Activated CD8-positive, alpha-beta memory T cell treated with anti-CD3 and anti-CD28 coated beads, Interleukin-2, amount 50 U/mL, for 4 hours (primary cell): ENCODE data around the gene NSFL1C.
"Not testable (repeated sequence)": the region's sequence is repeated elsewhere in the genome, so short reads cannot be mapped to it uniquely, and the experiment has no call there.

Experiments used
- DNase-seq: peaks from one replicate; pipeline ENCODE4 v3.0.0-alpha.2; 2020

Gene NSFL1C

GRCh38 chr20:1423206-1423605 is 43.4 kb downstream of the NSFL1C start:
- no peak for DNase-seq

GRCh38 chr20:1422753-1423152 is 43.9 kb downstream of the NSFL1C start:
- no peak for DNase-seq

DNA sequence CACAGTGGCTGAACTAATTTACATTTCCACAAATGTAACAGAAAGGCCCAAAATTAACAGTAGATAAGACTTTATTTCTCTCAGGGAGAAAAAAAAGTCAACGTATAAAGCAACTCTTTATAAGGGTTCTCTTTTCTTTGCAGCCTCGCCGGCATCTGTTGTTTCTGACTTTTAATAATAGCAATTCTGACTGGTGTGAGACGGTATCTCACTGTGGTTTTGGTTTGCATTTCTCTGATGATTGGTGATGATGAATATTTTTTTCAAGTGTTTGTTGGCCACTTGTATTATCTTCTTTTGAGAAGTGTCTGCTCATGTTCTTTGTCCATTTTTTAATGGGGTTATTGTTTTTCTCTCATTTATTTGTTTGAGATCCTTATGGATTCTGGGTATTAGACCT is 46.6 kb downstream of the NSFL1C start:
- no peak for DNase-seq

DNA sequence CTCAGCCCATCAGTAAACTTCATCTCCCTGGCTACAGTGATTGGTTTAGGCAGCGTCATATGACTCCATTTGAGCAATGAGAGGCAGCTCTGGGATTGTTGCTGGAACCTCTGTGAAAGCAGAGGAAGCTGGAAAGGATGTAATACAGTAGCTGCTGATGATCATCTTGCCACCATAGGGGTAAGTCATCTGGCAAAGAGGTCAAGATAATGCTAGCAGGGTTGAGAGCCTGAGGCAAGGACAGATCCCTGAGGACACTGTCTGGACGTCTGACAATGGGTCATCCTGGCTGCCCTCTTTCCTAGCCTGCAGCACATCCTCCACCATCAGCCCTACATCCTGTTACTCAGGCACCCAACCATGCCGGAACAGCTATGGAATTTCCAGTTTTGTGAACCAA is 48.3 kb downstream of the NSFL1C start:
- no peak for DNase-seq

GRCh38 chr20:1417790-1418189 is 48.9 kb downstream of the NSFL1C start:
- DNase-seq, result no peak

- no peak for DNase-seq
Observed at GRCh38 chr20:1417273-1417672, 49.4 kb downstream of the NSFL1C start.

DNA sequence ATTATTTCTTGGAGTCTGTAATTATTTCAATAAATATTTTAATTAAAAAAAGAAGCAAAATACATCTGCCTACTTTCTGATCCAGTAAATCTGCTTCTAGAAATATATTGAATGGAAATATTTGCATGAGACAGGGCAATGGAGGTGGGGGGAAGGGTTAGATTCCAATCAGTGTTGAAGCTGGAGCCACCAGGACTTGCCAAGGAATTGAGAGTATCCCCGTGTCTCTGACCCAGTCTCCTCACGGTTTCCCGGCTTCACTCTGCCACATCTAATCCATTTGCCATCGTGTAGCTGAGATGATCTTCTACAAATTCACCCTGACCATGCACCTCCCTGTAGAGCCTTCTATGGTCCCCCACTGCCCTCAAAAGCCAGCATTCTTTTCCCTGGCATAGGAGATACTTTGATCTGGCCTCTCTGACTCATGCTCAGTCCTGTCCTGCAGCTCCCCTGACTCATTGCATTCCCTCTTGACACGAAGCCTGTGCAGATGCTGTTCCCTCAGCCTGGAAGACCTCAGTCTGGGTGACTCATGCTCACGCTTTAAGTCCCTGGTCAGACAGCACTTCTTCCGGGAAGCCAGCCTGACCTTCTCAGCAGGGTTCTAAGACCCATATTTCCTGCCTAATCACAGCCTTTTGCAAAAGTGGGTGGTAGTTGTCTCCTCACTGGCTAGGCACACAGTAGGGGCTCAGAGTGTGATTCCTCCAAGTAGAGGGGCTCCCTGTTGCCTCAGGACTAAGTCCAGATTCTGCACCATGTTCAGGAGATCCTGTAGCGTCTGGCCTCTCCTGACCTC is 50.8 kb downstream of the NSFL1C start:
- no peak for DNase-seq

- no peak for DNase-seq
Observed at GRCh38 chr20:1414982-1415381, 51.7 kb downstream of the NSFL1C start.

- DNase-seq, result no peak
Observed at GRCh38 chr20:1405801-1406200, 60.8 kb downstream of the NSFL1C start.

GRCh38 chr20:1403624-1404023 is 63.0 kb downstream of the NSFL1C start:
- no peak for DNase-seq

- no peak for DNase-seq
Observed at GRCh38 chr20:1402149-1402548, 64.5 kb downstream of the NSFL1C start.

DNA sequence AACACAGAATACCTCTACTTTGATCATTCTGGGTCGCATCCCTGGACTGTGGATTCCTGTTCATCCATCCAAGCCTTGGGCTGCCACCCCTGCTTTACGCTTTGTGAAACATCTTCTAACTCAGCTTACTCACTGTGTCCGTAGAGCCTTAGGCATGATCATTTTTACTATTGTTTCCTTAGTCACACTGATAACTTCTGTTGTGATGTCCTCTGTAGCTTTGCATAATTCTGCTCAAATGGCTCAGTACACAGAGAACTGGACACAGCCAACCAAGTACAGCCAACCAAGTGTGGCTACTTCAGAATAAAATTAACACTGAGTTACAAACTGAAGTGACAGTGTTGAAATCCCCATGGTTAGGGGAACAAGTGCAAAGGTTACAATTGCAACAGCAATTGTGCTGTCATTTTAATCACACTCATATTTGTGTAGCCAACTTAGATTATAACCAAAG is 65.2 kb downstream of the NSFL1C start:
- no peak for DNase-seq

- not testable (repeated sequence) for DNase-seq
Observed at GRCh38 chr20:1399678-1400366, 66.8 kb downstream of the NSFL1C start.

GRCh38 chr20:1398185-1398584 is 68.5 kb downstream of the NSFL1C start:
- DNase-seq, result not testable (repeated sequence)

GRCh38 chr20:1397710-1398109 is 68.9 kb downstream of the NSFL1C start:
- no peak for DNase-seq

GRCh38 chr20:1396702-1397101 is 69.9 kb downstream of the NSFL1C start:
- DNase-seq, result no peak

- DNase-seq, result no peak
Observed at GRCh38 chr20:1396264-1396663, 70.4 kb downstream of the NSFL1C start.

DNA sequence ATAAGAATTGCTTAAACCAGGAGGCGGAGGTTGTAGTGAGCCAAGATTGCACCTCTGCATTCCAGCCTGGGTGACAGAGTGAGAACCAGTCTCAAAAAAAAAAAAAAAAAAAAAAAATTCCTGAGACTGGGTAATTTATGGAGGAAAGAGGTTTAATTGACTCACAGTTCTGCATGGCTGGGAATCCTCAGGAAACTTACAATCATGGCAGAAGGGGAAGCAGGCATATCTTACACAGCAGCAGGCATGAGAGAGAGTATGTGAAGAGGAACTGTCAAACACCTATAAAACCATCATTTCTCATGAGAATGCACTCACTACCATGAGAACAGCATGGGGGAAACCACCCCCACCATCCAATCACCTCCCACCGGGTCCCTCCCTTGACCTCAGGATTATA is 72.0 kb downstream of the NSFL1C start:
- DNase-seq, result no peak

DNA sequence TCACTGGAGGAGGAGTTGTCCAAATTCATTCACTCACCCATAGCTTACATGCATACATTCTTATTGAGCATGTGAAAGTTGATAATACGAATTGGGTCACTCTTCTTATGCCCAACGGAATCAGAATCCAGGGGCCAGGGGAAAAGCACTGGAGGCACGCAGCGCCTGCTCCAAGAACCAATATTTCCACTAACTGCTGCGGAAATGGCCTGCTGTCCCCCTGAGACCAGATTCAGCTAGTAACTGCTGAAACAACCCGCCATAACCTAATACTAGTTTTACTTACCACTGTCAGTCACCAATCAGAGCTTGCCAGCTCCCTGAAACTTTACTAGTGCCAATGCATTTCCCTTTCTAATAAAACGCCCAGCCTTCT is 73.2 kb downstream of the NSFL1C start:
- no peak for DNase-seq

DNA sequence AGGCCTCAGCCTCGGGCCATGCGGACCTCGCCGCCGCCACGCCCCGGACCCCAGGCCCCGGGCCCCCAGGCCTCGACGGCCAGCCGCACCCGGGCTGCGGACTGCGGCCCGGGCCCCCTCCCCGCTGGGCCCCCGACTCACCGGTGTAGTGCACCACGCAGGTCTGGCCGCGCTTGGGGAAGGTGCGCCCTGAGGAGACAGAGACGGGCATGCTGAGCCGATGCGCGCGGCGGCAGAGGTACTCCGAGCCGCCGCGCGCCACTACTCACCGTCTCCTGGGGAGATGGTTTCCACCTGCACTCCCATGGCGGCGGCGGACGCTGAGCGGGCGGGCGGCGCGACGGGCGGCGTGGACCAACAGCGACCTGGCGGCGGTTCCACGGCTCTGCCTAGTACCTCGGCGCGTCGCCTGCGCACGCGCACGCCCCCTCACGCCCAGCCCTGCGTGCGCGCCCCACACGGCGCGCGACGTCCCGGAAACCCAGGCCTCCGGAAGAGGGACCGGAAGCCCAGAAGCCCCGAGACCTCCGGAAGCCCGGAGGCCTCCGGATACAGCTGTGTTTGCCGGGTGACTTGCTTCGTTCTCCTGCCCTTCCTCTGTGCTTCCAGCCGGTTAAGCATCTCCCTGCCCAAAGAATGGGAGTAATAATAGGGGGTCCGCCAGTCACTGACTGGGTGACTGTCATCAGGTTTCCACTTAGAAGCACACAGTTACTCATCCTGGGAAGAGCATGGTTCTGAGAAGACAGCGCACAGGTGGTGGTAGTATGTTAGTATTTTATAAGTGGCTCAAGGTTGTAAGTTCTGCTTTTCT is 73.7 kb downstream of the NSFL1C start, which contains the start of gene FKBP1A:
Gene FKBP1A, minus strand, starts transcription at position 362 of the 814 bp plus-strand sequence. Its CDS starts 56 bp downstream, at position 306.
- DNase-seq, result peak; percentile 92

DNA sequence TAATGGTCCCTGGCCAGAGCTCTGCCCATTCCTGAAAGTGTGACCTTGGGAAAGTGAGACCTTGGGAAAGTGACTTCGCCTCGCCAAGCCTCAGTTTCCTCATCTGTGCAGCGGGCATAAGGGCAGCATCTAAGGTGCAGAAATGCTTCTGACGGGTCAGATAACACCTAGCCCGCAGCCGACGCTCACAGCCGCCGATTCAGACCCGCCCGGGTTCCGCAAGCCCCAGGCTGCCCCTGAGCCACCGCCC is 74.3 kb downstream of the NSFL1C start:
- no peak for DNase-seq
